AG09319 (cell line): Measurements from ENCODE around the gene ETNK1.

Source experiments
- DNase-seq: peaks from one replicate; pipeline ENCODE4 v3.0.0-alpha.2; 2010; ENCODE audit warnings: low read depth; ENCODE audit errors: extremely low read depth
- TF ChIP-seq, protein P1 (sequence below): IDR thresholded peaks from 2 replicates; pipeline ENCODE4 v1.5.1; 2011; ENCODE audit warnings: low read depth, mild to moderate bottlenecking, inconsistent platforms, low read length, moderate library complexity

Gene ETNK1

DNA sequence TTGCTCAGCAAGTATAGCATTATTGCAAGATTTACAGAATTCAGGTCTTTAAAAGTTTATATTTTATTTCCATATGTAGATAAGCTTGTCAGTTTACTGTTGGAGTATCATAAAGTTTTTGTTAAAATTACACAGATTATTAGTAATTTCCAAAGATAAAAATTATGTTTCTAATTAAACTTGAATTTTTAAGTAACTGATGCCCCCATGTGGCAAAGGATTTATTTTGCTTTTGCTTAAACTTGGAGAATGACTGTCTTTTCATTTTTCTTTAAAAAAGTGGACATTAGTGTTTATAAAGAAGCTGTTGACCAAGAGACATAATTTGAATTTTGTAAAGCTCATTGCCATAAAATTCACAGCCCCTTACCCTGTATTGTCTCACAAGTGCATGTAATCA lies 45.8 kb downstream of the ETNK1 start:
- TF ChIP-seq, protein P1, sequence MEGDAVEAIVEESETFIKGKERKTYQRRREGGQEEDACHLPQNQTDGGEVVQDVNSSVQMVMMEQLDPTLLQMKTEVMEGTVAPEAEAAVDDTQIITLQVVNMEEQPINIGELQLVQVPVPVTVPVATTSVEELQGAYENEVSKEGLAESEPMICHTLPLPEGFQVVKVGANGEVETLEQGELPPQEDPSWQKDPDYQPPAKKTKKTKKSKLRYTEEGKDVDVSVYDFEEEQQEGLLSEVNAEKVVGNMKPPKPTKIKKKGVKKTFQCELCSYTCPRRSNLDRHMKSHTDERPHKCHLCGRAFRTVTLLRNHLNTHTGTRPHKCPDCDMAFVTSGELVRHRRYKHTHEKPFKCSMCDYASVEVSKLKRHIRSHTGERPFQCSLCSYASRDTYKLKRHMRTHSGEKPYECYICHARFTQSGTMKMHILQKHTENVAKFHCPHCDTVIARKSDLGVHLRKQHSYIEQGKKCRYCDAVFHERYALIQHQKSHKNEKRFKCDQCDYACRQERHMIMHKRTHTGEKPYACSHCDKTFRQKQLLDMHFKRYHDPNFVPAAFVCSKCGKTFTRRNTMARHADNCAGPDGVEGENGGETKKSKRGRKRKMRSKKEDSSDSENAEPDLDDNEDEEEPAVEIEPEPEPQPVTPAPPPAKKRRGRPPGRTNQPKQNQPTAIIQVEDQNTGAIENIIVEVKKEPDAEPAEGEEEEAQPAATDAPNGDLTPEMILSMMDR = peak; percentile 33
- no peak for DNase-seq

- peak; percentile 31 for DNase-seq
- TF ChIP-seq, protein P1 = no peak
Observed at GRCh38 chr12:22672951-22673350, 48.0 kb downstream of the ETNK1 start.

GRCh38 chr12:22677781-22678574 lies 53.0 kb downstream of the ETNK1 start:
- TF ChIP-seq, protein P1 = no peak
- DNase-seq = no peak

GRCh38 chr12:22682663-22683062 lies 57.7 kb downstream of the ETNK1 start:
- TF ChIP-seq, protein P1 = no peak
- no peak for DNase-seq

GRCh38 chr12:22683131-22683530 lies 58.2 kb downstream of the ETNK1 start:
- DNase-seq = no peak

DNA sequence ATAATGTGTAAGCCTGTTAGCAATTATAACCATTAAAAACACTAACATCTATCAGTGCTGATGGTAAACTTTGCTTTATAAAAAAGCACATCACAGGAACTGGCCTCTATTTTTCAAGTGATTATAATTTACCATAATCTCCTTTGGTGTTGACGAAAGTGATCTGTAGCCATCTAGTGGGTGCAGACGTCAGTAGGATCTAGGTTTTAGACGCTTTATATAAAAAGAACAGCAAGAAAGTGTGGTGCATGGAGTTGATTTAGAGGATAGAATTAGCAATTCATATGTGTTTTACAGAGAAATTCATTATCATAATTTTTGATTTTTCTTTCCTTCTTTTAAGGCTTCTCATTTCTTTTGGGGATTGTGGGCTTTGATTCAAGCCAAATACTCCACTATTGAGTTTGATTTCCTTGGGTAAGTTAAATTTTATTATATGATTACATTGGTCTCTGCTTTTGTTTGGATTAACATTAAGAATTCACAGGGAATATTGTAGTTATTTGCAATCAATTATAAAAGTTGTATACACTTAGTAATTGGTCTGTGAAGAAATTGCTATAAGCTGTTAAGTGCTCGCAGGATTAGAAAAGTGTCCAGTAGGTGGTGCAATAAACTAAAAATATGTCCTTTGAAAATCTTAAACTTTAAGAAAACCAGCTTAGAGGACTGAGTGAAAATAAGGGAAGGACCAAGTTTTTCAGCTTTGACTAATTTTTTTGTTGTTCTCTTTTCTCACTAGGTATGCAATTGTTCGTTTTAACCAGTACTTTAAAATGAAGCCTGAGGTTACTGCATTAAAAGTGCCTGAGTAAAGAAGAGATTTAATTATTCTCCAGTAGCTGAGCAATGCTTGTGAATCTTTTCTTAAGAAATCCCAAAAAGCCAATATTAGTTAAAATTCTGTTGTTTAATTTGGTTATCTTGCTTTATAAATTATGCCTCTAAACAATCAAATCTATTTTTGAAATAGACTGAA lies 59.5 kb downstream of the ETNK1 start:
- TF ChIP-seq, protein P1 = peak; percentile 62
- DNase-seq = peak; percentile 8

More at GRCh38 chr12:22683131-22683530, 58.2 kb downstream of the ETNK1 start:
- TF ChIP-seq, protein P1 = no peak

- TF ChIP-seq, protein P1 = no peak
- DNase-seq = no peak
Observed at GRCh38 chr12:22686193-22686592, 61.2 kb downstream of the ETNK1 start.
